ENCODE data around the gene TECR.

DNA sequence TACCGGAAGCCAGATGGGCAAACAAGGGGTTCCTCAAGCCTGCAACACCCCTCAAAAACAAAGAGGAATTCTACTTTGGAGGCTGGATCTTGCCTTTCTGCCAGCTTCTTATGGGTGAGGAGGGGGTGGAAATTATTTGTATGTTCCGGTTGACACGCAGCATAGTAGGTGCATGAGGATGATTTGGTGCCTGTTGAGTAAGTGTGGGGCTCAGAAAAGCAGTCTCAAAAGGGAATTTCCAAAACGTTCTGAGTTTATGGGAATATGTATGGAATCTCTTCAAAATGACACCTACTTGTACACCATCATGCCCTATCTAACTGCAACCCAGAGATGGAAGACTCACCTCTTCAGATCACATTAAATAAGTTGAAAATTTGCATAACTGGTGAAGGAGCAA, 3.0 kb upstream of the TECR start:
- TF ChIP-seq, protein P1, sequence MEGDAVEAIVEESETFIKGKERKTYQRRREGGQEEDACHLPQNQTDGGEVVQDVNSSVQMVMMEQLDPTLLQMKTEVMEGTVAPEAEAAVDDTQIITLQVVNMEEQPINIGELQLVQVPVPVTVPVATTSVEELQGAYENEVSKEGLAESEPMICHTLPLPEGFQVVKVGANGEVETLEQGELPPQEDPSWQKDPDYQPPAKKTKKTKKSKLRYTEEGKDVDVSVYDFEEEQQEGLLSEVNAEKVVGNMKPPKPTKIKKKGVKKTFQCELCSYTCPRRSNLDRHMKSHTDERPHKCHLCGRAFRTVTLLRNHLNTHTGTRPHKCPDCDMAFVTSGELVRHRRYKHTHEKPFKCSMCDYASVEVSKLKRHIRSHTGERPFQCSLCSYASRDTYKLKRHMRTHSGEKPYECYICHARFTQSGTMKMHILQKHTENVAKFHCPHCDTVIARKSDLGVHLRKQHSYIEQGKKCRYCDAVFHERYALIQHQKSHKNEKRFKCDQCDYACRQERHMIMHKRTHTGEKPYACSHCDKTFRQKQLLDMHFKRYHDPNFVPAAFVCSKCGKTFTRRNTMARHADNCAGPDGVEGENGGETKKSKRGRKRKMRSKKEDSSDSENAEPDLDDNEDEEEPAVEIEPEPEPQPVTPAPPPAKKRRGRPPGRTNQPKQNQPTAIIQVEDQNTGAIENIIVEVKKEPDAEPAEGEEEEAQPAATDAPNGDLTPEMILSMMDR (IDR thresholded peaks at IDR 0.05) = no peak
- TF ChIP-seq POLR2AphosphoS5 (IDR thresholded peaks at IDR 0.05) = no peak
- no peak for TF ChIP-seq POLR2A (IDR thresholded peaks at IDR 0.05)
- TF ChIP-seq EP300 (IDR thresholded peaks at IDR 0.05) = no peak
